Motor neuron (in vitro differentiated cells): Measurements from ENCODE around the gene BRD3. TPM values are rescaled to one million over a fixed set of nuclear protein-coding genes. Genes with fewer than 3 reads are reported as not detected.

ENCODE experiments used
- ATAC-seq, 8 experiments: fragments of 200-7000 bp; cut with Tn5 transposase; replicated peaks in 6 of 8; 2 replicates each; pipeline ENCODE4 v1.8.0; 2021; ENCODE audit warnings: mild to moderate bottlenecking in 8 of 8, moderate library complexity in 8 of 8
- H3K27ac ChIP-seq, 2 donors: fragments of 250-450 bp; sonication (Bioruptor Pico); 2 replicates each; pipeline ENCODE4 v1.9.0; 2021; ENCODE audit warnings: antibody characterized with exemption in 2 of 2, mild to moderate bottlenecking in 2 of 2, moderate library complexity in 1 of 2
- H3K4me1 ChIP-seq, 2 donors: fragments of 250-450 bp; sonication (Bioruptor Pico); replicated peaks in 1 of 2; 2 replicates each; pipeline ENCODE4 v1.6.1; 2021; ENCODE audit warnings: antibody characterized with exemption in 2 of 2, mild to moderate bottlenecking in 2 of 2, moderate library complexity in 1 of 2
- H3K4me3 ChIP-seq, 5 donors: fragments of 250-450 bp; sonication (Bioruptor Pico); 2 replicates each; pipeline ENCODE4 v1.9.0; 2021; ENCODE audit warnings: antibody characterized with exemption in 5 of 5, mild to moderate bottlenecking in 5 of 5, moderate library complexity in 4 of 5
- WGBS, 10 experiments: fragments of 450-650 bp; shearing (Covaris generic); methylation state at CpG; one replicate each; pipeline ENCODE4 v1.0.0; 2022; 5-methylcytosine and 5-hydroxymethylcytosine counted together
- in situ Hi-C, 9 experiments: fragments of 400-800 bp; cut with MboI; loops; one replicate each; pipeline ENCODE4 v1.15.0; 2021; ENCODE audit warnings: low sequenced_read_pairs in 9 of 9, low pct_unique_long_range_greater_than_20kb in 2 of 9; ENCODE audit not compliant: unreplicated experiment in 9 of 9
- total RNA-seq, 8 experiments: library from RNA; unstranded; fragments of 300-600 nt; gene quantifications; 2 replicates each; pipeline versions ENCODE4 v1.2.3 to v1.2.4, GENCODE V29; 2022

BRD3 gene
- total RNA-seq, 8 experiments from 2014 or later, result 6.4 to 36.3 (median 22.5) TPM

DNA sequence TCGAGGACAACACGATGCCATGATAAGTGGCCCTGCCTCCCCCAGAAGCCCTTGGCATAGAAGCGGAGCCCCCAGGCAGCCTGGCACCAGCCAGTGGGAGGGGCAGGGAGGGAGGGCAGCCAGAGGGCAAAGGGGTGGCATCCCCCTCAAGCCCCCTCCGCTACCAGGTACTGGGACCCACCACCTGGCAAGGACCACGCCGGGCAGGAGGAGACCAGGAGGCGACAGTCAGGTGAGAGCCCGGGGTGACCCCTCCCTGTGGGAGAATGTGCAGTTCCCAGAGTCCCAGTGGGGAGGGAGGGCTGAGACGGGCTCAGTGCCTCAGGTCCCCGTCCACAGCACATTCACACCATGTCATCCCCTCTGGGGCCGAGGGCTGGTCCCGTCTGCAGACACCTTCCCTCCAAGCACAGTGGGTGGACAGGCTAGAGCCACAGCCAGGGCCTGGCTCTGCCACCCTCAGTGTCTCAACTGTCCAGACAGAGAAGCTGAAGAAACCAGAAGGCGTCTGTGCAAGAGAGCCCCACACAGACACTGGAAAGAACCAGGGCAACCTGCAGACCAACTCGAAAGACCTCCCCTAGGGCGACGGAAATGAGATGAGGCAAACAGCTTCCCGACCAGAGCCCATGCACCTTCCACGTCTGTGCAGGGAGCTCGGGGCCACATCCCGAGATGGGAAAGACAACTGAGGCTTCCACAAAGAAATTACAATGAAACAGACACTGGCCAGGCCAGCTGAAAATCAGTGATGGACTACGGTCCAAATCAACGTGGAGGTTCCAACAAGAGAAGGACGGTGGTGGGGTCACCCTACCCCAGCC lies 11.1 kb downstream of the BRD3 start:
- H3K27ac ChIP-seq, result no peak overlapping the region
- in situ Hi-C loops, result no loop called here
- 90 to 100% (median 93%) methylated on average over 2 to 6 of the region's 23 CpGs; no CpG with 5 or more reads in 7 of the 10 experiments for WGBS, 10 experiments
- no peak for ATAC-seq
- peaks cover 20 to 26% of the 10 kb centered on the region in 2 donors for H3K4me1 ChIP-seq
- no peak overlapping the region for H3K4me3 ChIP-seq

DNA sequence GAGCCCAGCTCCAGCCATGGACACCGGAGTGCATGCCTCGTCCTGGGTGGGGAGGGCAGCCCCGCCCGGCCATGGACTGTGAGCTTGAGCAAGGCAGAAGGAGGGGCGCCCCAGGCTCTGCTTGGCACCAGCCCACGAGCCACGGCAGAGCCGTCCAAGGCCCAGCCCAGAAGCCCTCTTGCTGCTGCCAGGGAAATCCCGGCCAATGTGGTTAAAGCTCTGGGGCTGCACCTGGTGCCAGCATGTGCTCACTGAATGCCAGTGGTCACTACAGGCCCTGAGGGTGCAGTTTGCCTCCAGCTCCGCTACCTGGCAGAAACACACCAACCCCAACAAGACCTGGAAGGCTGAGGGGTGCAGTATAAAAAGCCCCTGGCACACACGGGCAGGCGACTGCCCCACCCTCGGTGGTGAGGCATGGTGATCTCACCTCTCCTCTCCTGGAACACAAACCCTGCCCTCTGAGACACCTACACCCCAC lies 11.8 kb downstream of the BRD3 start:
- no peak overlapping the region for H3K27ac ChIP-seq
- peaks cover 20 to 24% of the 10 kb centered on the region in 2 donors for H3K4me1 ChIP-seq
- no peak overlapping the region for H3K4me3 ChIP-seq
- WGBS, 10 experiments, result 0 to 93% methylated on average over 1 to 3 of the region's 13 CpGs; no CpG with 5 or more reads in 8 of the 10 experiments
- in situ Hi-C loops, result no loop called here
- peak in 5 of 8 experiments; percentile 5 to 96 (median 91) for ATAC-seq

DNA sequence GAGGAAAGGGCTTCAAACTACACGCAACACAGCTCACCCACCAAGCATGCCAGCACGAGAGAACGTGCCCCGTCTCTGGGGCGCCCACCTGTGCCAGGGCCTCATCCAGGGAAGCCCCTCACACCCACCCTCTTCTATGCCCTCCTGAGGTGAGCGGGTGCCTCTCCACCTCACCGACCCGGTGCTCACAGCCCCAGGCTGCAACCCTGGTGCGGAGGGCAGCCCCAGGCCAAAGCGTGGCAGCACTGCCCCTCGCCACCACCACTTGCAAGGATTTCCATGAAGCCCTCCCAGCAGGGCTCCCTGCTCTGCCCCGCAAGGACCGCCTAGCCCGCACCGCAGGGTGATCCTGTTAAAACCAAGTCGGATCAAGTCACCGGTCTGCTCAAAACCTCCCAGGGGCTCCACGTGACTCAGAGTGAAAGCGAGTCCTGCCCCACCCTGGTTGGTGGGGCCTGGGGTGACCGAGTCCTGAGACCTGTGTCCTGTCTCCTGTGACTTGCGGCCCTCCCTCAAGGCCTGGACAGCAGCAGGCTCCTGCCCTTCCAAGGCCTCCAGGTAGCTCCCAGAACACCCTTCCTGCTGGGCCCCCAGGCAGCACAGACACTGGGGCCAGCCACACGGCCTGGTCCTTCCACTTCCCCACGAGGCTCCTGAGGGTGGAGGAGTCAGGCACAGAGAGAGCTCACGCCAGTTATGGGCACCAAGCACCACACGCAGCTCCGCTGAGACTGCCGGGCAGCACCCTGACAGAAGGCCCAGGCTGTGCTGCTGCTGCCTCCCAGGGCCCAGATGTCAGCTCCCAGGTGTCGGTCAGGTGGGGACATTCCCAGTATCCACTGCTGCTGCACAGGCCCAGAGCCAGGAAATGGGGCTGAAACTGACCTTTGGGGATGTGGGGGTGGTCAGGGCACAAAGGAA lies 12.7 kb downstream of the BRD3 start:
- no peak overlapping the region for H3K4me3 ChIP-seq
- H3K4me1 ChIP-seq, result peaks cover 20 to 24% of the 10 kb centered on the region in 2 donors
- WGBS, 10 experiments, result 88 to 100% (median 97%) methylated on average over 1 to 8 of the region's 28 CpGs; no CpG with 5 or more reads in 6 of the 10 experiments
- H3K27ac ChIP-seq, result no peak overlapping the region
- ATAC-seq, result peak in 2 of 8 experiments; percentile 14 to 25
- in situ Hi-C loops, result no loop called here

DNA sequence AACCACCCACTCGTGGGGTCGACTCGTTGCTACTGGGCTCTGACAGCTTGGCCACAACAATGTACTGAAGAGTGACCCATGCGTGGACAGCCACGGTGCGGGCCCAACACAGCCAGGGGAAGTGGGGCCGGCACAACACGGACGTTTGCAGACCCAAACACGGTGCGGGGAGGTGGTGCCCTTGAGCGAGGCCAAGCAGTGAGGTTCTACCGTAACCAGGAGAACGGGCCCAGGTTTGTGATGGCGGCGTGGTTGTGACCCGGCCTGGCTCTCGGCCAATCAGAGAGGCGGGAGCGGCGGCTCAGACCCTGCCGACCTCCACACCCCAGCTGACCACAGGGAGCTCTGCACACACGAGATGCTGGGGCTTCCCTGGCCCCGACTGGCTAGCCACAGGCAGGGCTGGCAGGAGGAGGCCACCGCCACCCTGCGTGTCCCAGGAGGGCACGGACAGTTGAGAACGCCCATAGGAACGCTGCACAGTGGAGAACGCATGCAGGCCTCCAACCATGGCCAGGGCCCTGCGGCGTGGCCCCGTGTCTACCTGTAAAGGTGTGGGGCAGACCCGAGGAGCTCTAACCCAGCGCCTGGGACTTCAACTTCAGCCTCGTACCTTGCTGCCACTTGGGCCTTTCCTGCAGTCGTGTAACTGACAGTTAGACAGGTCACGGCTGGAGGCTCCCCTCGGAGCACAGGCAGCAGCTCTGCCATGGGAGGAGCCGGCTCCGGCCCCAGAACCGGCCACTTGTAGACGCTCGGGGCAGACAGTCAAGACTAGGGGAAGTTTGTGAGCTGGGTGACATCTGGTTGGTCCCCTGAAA lies 13.7 kb downstream of the BRD3 start:
- Histone ChIP-seq H3K4me1 (peaks cover 19 to 20% of the 10 kb centered on the region in 2 donors), H3K27ac (no peak overlapping the region), H3K4me3 (no peak overlapping the region)
- WGBS, 10 experiments, result 85 to 100% (median 97%) methylated on average over 2 to 9 of the region's 44 CpGs; no CpG with 5 or more reads in 4 of the 10 experiments
- in situ Hi-C loops, result no loop called here
- ATAC-seq, result no peak

DNA sequence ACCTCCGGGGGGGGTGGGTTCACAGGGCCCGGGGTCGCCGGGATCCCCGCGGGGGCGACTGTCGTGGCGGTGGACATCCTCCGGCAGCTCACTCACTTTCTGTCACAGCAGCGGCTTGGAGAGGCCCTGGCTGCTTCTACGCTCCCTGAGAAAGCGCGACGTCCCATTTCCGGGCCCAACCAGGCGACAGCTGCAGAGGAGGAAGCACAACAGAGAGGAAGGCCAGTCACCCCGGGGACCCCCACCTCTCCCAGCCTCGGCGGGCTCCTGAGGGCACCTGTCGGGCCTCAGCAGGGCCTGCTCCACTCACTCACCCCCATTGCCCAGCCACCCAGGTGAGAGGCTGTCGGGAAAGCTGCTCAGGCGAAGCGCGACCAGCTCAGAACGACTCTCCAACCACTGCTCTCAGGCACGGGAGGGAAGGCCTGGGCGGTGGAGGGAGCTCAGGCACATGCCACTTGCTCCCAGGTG lies 14.4 kb downstream of the BRD3 start:
- no CpG with 5 or more reads among the region's 28 CpGs for WGBS, 10 experiments
- Histone ChIP-seq H3K4me3 (no peak overlapping the region), H3K27ac (no peak overlapping the region), H3K4me1 (peaks cover 12 to 13% of the 10 kb centered on the region in 2 donors)
- ATAC-seq, result no peak
- in situ Hi-C loops, result no loop called here

DNA sequence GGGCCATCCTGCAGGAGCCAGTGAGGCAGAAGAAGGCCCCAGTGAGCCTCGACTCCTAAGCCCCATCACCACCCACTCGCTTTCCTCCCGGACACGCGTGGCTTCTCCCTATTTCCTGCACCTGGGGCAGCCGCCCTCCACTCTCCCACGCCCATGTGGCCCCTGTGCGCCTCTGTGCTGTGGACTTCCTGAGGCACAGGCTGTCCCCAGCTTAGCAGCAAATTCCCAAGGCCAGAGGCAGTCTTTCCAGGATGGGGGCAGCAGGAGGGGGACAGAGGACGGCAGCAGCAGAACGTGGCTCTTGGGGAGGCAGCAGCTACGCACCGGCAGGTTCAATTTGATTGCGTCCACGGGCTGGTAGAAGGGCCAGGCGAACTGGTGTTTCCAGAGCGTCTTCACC lies 14.9 kb downstream of the BRD3 start:
- H3K27ac ChIP-seq, result no peak overlapping the region
- no peak for ATAC-seq
- peaks cover 7 to 8% of the 10 kb centered on the region in 2 donors for H3K4me1 ChIP-seq
- WGBS, 10 experiments, result 97 to 100% methylated on average over 1 to 6 of the region's 16 CpGs; no CpG with 5 or more reads in 8 of the 10 experiments
- no peak overlapping the region for H3K4me3 ChIP-seq
- in situ Hi-C loops, result no loop called here

DNA sequence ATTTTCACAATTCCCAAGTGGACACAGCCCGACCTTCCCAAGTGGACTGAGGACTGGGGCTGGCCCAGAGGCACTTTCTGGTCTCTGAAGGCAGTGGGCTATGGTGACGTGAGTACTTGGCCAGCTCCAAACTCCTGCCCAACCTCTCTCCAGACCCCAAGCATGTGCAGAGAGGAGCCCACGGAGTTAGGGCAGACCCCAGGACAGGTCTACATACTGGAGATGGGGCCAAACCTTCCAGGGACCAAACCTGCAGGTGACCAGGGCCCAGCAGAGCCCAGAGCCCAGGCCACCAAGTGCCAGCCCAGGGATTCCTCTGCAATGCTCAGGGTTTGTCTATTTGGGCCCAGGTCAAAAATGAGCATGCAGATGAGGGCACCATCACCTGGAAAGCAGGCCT lies 15.3 kb downstream of the BRD3 start:
- WGBS, 10 experiments, result 71 to 100% (median 85%) methylated on average over 1 to 3 of the region's 3 CpGs; no CpG with 5 or more reads in 4 of the 10 experiments
- ATAC-seq, result no peak
- in situ Hi-C loops, result no loop called here

DNA sequence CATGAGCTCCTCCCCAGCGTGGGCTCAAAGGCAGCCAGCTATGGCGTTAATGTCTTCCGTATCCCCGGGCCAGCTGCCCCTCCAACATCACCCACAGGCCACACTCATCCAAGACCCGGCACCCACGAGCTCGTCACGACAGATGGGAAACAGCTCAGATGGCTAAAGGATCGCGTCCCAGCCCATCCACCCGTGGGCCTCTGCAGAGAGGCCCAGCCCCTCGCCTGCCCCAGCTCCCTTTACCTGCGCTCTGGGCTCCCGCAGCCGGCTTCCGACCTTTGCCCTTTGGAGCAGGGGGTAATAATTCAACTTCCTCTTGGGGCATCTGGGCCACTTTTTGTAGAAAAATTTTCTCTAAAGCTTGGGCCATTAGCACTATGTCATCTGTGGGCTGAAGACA lies 16.5 kb downstream of the BRD3 start:
- no peaks in the 10 kb centered on the region for H3K4me1 ChIP-seq
- WGBS, 10 experiments, result 70 to 100% (median 80%) methylated on average over 1 to 9 of the region's 16 CpGs; no CpG with 5 or more reads in 2 of the 10 experiments
- no peak for ATAC-seq
- no peak overlapping the region for H3K27ac ChIP-seq
- in situ Hi-C loops, result no loop called here
- no peak overlapping the region for H3K4me3 ChIP-seq

More for the DNA sequence above, 15.3 kb downstream of the BRD3 start:
- no peak overlapping the region for H3K4me3 ChIP-seq
- peaks cover 2 to 4% of the 10 kb centered on the region in 2 donors for H3K4me1 ChIP-seq
- H3K27ac ChIP-seq, result no peak overlapping the region

DNA sequence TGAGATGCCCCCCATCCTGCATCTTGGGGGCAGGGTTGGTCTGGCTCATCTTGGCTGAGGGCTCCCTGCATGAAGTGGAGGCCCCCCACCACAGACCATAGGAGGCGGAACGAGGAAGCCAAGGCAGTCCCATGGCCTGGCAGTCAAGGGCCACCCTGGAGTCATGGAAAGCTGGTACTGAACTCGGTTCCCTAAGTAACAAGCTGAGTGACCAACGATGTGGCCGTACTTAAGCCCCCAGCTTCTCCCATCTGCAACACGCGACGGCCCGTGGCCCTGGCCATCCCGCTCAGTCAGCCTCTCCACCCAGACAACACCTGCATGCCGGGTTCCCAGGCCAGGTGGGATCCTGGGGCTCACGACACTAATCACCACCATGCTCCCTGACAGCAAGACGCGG lies 17.1 kb downstream of the BRD3 start:
- no peak for ATAC-seq
- WGBS, 10 experiments, result 80 to 100% (median 95%) methylated on average over 1 to 4 of the region's 14 CpGs; no CpG with 5 or more reads in 6 of the 10 experiments
- no peak overlapping the region for H3K4me3 ChIP-seq
- in situ Hi-C loops, result no loop called here
- H3K4me1 ChIP-seq, result no peaks in the 10 kb centered on the region
- H3K27ac ChIP-seq, result no peak overlapping the region

DNA sequence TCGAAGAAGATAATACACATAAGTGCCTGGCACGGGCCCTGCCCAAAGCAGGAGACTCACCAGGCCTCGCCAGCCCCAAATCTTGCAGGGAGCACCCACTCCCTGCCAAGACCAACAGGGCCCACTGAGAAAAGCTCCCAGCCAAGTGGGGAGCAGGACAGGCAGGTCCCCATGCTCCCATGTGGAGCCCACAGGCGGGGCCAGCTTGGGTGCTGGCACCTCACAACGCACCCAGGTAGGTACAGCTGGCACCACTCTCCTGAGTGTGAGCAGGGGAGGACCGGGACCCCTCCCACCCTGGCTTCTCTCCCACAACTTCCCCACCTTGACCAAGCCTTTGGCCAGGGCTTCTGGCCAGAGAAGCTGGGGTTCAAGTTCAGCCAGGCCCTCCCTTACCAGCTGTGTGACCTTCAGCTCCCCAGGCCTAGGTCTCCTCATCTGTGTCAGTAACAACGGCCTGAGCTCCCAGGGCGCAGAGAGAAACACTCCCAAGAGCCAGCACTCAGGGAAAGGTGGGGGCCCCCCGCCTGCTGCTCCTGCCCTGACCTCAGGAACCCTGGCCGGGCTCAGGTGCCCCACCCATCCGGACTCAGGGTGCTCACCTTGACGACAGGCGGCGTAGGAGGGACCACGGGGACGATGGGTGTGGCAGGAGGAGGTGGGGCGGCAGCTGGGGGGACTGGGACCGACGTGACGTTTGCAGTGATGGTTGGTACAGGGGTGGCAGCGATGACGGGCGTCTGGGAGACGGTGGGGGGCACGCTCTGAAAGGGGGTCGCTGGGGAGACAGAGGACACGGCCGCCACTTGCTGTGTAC lies 17.8 kb downstream of the BRD3 start:
- H3K4me1 ChIP-seq, result no peaks in the 10 kb centered on the region
- 100% methylated on average over 1 to 2 of the region's 28 CpGs; no CpG with 5 or more reads in 7 of the 10 experiments for WGBS, 10 experiments
- no peak overlapping the region for H3K4me3 ChIP-seq
- ATAC-seq, result no peak
- no peak overlapping the region for H3K27ac ChIP-seq
- in situ Hi-C loops, result no loop called here

DNA sequence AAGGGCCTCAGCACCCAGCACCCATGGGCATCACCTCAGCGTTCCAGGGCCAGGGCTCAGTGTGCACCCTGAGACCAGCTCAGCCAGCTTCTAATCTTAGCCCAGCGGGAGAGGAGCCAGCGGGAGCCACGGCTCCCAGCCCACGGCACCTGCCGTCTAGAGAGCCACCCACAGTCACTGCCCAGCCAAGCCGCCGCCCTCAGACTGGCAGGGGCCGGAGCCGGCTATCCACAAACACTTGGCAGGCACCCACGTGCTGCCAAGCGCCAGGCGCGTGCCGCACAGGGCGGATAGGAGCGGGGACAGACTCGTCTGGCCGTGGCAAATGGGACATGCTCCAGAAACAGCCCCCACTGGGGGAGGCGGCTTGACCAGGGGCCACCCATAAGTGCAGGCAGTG lies 18.6 kb downstream of the BRD3 start:
- no peak for ATAC-seq

More for the DNA sequence above, 18.6 kb downstream of the BRD3 start:
- Histone ChIP-seq H3K4me1 (no peaks in the 10 kb centered on the region), H3K27ac (no peak overlapping the region), H3K4me3 (no peak overlapping the region)
- WGBS, 10 experiments, result 90 to 96% methylated on average over 4 to 10 of the region's 20 CpGs; no CpG with 5 or more reads in 8 of the 10 experiments
- in situ Hi-C loops, result no loop called here
